Neutrophil (primary cell): Measurements from ENCODE around the gene EXOC3L4.
A peak's percentile ranks its signal among the peaks of the same experiment; 100 is the strongest.

Source experiments
- H3K27ac ChIP-seq: fragments of 200-600 bp; sonication (generic); 2 replicates; pipeline ENCODE4 v1.5.1; 2016; ENCODE audit warnings: mild to moderate bottlenecking, moderate library complexity
- H3K27me3 ChIP-seq: fragments of 200-600 bp; sonication (generic); 2 replicates; pipeline ENCODE4 v1.6.0; 2016; ENCODE audit warnings: mild to moderate bottlenecking
- H3K36me3 ChIP-seq: fragments of 200-600 bp; sonication (generic); 2 replicates; pipeline ENCODE4 v1.5.1; 2017
- H3K4me1 ChIP-seq, 2 experiments: fragments of 200-600 bp in 1 of 2; sonication (generic) in 1 of 2; 1 replicate in 1 of 2; 2 replicates in 1 of 2; pipeline versions ENCODE4 v1.5.1 to v1.6.1; 2013 to 2016; ENCODE audit warnings: low read depth in 1 of 2, low read length in 1 of 2, mild to moderate bottlenecking in 1 of 2, moderate library complexity in 1 of 2; ENCODE audit not compliant: control insufficient read depth in 1 of 2, insufficient read depth in 1 of 2
- H3K4me3 ChIP-seq, 2 experiments: fragments of 200-600 bp in 1 of 2; sonication (generic) in 1 of 2; 1 replicate in 1 of 2; 2 replicates in 1 of 2; pipeline ENCODE4 v1.5.1; 2013 to 2016; ENCODE audit warnings: low read depth in 1 of 2, low read length in 1 of 2, mild to moderate bottlenecking in 1 of 2, moderate library complexity in 1 of 2
- H3K9me3 ChIP-seq: fragments of 200-600 bp; sonication (generic); 2 replicates; pipeline ENCODE4 v1.5.1; 2016
- CTCF ChIP-seq: fragments of 200-600 bp; sonication (generic); IDR thresholded peaks from 2 replicates; pipeline ENCODE4 v1.5.1; 2016; ENCODE audit warnings: antibody characterized with exemption

EXOC3L4 gene

DNA sequence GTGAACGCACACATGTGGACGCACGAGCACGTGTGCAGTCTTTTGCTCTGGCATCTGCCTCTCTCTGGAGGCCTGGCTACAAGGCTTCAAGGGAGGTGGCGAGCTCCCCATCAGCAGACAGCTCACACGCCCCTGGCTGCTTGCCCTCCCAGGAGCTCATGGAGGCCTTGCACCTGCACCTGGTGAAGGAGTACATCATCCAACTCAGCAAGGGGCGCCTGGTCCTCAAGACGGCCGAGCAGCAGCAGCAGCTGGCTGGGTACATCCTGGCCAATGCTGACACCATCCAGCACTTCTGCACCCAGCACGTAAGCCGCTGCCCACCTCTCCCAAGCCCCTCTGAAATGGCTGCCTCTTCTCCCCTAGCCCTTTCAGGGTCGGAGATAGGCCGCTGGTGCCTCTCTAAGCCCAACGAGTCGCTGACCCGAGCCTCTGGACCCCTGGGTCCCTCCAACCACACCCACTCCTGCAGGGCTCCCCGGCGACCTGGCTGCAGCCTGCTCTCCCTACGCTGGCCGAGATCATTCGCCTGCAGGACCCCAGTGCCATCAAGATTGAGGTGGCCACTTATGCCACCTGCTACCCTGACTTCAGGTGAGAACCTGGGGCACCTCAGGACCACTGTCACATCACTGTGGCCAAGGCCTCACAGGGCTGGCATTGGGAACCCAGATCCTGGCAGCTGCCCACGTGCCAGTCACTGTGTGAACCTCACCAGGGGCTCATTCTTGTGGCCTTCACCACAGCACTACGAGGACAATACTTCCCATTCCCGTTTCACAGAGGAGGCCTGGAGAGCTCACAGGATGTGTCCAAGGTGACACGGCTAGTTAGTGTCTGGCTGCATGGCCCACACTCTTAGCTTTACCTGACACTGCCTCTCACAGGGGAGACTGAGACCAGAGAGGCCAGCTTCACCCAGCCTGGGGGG lies 39.0 kb downstream of the EXOC3L4 start:
- H3K27me3 ChIP-seq = peaks cover 11% of the 10 kb centered on the region
- H3K27ac ChIP-seq = no peak overlapping the region
- peaks cover 0 to 16% of the 10 kb centered on the region in 2 experiments for H3K4me1 ChIP-seq
- no peak overlapping the region for H3K4me3 ChIP-seq
- H3K36me3 ChIP-seq = peaks cover 95% of the 10 kb centered on the region
- no peak for TF ChIP-seq CTCF
- H3K9me3 ChIP-seq = no peaks in the 10 kb centered on the region

DNA sequence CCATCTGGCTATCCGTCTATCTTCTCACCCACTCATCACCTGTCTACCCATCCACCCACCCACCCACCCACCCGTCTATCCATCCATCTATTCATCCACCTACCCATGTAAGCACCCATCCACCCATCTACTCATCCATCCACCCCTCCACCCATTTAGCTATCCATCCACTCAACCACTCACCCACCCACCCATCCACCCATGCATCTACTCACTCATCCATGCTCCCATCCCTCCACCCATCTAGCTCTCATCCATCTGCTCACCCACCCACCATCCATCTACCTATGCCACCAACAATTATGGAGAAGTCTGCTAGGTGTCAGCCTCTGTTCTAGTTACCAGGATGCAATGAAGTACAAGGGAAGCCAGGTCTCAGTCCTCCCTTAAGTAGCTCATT lies 39.9 kb downstream of the EXOC3L4 start:
- Histone ChIP-seq H3K27ac (no peak overlapping the region), H3K27me3 (peaks cover 20% of the 10 kb centered on the region), H3K4me3 (no peak overlapping the region), H3K36me3 (peaks cover 86% of the 10 kb centered on the region), H3K4me1 (peaks cover 0 to 9% of the 10 kb centered on the region in 2 experiments), H3K9me3 (no peaks in the 10 kb centered on the region)
- no peak for TF ChIP-seq CTCF

GRCh38 chr14:103134919-103135318 lies 40.4 kb downstream of the EXOC3L4 start:
- H3K36me3 ChIP-seq = peaks cover 81% of the 10 kb centered on the region

DNA sequence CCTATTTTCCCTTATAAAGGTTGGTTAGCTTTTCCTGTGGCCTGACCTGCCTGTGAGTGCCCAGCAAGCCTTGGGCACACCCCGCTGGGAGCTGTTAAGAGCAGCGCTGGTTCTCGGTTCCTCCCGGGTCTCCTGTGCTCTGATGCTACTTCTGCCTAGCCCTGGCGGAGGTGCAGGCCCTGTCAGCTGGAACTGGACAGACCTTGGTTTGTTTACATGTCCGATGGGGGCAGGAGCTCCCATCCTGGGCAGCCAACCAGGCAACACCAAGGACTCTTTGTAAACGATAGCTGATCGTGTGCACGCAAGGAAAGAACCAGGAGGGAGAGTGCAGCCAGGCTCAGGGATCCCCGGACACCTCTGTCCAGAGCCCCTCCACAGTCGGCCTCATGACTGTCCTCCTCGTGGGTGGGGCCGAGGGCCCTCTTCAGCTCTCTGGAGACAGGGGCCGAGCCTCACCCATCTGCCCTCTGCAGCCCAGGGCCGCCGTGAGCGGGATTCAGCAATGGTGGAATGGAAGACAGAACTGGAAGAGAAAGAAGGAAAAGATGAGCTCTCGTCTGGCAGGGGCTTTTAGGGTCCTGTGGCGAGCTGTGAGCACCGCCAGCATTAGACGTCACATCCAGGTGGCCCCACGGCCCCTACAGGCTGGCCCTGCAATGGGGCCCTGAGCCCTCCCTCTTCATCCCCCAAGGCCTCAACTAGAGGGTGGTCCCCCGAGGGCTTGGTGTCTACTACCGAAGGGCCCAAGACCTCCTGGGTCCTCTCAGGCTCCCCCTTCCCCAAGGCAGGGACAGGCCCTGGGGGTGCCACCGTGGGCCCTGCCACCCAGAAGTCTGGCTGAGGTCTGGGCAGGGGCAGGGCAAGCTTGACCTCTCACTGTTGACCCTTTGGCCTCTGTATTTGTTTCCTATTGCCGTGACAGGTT lies 41.1 kb downstream of the EXOC3L4 start:
- Histone ChIP-seq H3K27ac (no peak overlapping the region), H3K27me3 (peaks cover 32% of the 10 kb centered on the region), H3K9me3 (no peaks in the 10 kb centered on the region), H3K36me3 (peaks cover 74% of the 10 kb centered on the region), H3K4me3 (no peak overlapping the region), H3K4me1 (peaks cover 0 to 9% of the 10 kb centered on the region in 2 experiments)
- TF ChIP-seq CTCF = no peak

More at GRCh38 chr14:103134919-103135318, 40.4 kb downstream of the EXOC3L4 start:
- H3K4me1 ChIP-seq = peaks cover 0 to 9% of the 10 kb centered on the region in 2 experiments
- no peak overlapping the region for H3K4me3 ChIP-seq
- H3K27me3 ChIP-seq = peaks cover 25% of the 10 kb centered on the region
- no peak for TF ChIP-seq CTCF
- H3K9me3 ChIP-seq = no peaks in the 10 kb centered on the region
- no peak overlapping the region for H3K27ac ChIP-seq

- no peak overlapping the region for H3K4me3 ChIP-seq
These were observed 42.1 kb downstream of the EXOC3L4 start for GRCh38 chr14:103136388-103137271.

More at GRCh38 chr14:103136388-103137271, 42.1 kb downstream of the EXOC3L4 start:
- peaks cover 42% of the 10 kb centered on the region for H3K27me3 ChIP-seq
- no peaks in the 10 kb centered on the region for H3K9me3 ChIP-seq
- peak; percentile 15 for TF ChIP-seq CTCF
- peak overlapping the region; percentile 56 for H3K27ac ChIP-seq
- peaks cover 64% of the 10 kb centered on the region for H3K36me3 ChIP-seq
- H3K4me1 ChIP-seq = peaks cover 0 to 9% of the 10 kb centered on the region in 2 experiments
